Measurements from ENCODE around the gene TPCN1. TPM values are rescaled to one million over a fixed set of nuclear protein-coding genes. Genes with fewer than 3 reads are reported as not detected.

Gene TPCN1
- total RNA-seq, 1 experiment from 2014 or later: 32.7 TPM

DNA sequence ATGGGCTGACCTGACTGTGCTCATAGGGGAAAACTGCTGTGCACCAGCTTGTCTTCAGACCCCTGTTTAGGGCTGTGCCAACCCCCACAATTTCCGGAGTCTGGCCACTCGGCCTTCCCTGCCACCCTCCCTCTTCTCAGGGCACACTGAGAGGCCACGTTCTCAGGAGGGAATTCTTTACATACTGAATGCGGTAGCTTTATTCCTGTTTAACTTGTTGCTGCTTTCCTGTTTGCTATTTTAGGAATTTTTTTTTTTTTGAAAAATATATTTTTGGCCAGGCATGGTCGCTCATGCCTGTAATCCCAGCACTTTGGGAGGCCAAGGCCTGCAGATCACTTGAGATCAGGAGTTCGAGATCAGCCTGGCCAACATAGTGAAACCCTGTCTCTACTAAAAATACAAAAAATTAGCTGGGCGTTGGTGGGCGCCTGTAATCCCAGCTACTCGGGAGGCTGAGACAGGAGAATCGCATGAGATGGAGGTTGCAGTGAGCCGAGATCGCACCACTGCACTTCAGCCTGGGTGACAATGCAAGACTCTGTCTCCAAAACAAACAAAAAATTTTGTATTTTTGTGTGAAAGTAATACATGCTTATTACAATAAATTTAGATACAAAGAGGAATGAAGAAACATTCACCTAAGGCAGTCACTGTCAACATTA lies 39.5 kb downstream of the TPCN1 start:
- no peak for DNase-seq (ENCODE audit: low spot score)
- Mint-ChIP-seq H3K9me3 (peaks cover 3% of the 10 kb centered on the region; the same call in 1 of the 2 replicates), H3K27me3 (ENCODE audit: low read depth) (no peaks in the 10 kb centered on the region), H3K4me3 (no peak overlapping the region), H3K4me1 (peaks cover 21% of the 10 kb centered on the region), H3K27ac (no peak overlapping the region), H3K36me3 (peaks cover 2% of the 10 kb centered on the region; the same call in 1 of the 2 replicates)
- ChIA-PET POLR2A (interaction anchor here (0.7 kb wide), 1 partner anchor 702 kb away, joined by 3 read pairs; no protein-coding TSS in a partner anchor), CTCF (interaction anchor here (0.6 to 1.1 kb wide), 4 partner anchors 63 to 165 kb away, joined by 3 to 4 read pairs (median 3); partner anchors contain the start of gene PLBD2)
- no peak for ATAC-seq
- TF ChIP-seq IRF1 (CRISPR knock-in tag; IDR thresholded peaks at IDR 0.05): no peak
- TF ChIP-seq, protein P1, sequence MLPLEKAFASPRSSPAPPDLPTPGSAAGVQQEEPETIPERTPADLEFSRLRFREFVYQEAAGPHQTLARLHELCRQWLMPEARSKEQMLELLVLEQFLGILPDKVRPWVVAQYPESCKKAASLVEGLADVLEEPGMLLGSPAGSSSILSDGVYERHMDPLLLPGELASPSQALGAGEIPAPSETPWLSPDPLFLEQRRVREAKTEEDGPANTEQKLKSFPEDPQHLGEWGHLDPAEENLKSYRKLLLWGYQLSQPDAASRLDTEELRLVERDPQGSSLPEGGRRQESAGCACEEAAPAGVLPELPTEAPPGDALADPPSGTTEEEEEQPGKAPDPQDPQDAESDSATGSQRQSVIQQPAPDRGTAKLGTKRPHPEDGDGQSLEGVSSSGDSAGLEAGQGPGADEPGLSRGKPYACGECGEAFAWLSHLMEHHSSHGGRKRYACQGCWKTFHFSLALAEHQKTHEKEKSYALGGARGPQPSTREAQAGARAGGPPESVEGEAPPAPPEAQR (CRISPR knock-in tag; IDR thresholded peaks at IDR 0.05): no peak
- no peak for TF ChIP-seq ZNF138 (CRISPR knock-in tag; conservative IDR thresholded peaks at IDR 0.05)
- TF ChIP-seq GABPB1 (CRISPR knock-in tag; IDR thresholded peaks at IDR 0.05): no peak
- TF ChIP-seq ZBTB21 (CRISPR knock-in tag; IDR thresholded peaks at IDR 0.05; ENCODE audit: borderline replicate concordance): no peak
- TF ChIP-seq SOX15 (CRISPR knock-in tag; IDR thresholded peaks at IDR 0.05): no peak
- TF ChIP-seq ZNF416 (CRISPR knock-in tag; IDR thresholded peaks at IDR 0.05): no peak
- TF ChIP-seq, protein P2, sequence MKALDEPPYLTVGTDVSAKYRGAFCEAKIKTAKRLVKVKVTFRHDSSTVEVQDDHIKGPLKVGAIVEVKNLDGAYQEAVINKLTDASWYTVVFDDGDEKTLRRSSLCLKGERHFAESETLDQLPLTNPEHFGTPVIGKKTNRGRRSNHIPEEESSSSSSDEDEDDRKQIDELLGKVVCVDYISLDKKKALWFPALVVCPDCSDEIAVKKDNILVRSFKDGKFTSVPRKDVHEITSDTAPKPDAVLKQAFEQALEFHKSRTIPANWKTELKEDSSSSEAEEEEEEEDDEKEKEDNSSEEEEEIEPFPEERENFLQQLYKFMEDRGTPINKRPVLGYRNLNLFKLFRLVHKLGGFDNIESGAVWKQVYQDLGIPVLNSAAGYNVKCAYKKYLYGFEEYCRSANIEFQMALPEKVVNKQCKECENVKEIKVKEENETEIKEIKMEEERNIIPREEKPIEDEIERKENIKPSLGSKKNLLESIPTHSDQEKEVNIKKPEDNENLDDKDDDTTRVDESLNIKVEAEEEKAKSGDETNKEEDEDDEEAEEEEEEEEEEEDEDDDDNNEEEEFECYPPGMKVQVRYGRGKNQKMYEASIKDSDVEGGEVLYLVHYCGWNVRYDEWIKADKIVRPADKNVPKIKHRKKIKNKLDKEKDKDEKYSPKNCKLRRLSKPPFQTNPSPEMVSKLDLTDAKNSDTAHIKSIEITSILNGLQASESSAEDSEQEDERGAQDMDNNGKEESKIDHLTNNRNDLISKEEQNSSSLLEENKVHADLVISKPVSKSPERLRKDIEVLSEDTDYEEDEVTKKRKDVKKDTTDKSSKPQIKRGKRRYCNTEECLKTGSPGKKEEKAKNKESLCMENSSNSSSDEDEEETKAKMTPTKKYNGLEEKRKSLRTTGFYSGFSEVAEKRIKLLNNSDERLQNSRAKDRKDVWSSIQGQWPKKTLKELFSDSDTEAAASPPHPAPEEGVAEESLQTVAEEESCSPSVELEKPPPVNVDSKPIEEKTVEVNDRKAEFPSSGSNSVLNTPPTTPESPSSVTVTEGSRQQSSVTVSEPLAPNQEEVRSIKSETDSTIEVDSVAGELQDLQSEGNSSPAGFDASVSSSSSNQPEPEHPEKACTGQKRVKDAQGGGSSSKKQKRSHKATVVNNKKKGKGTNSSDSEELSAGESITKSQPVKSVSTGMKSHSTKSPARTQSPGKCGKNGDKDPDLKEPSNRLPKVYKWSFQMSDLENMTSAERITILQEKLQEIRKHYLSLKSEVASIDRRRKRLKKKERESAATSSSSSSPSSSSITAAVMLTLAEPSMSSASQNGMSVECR (CRISPR knock-in tag; IDR thresholded peaks at IDR 0.05; ENCODE audit: borderline replicate concordance): no peak

- ChIA-PET CTCF (interaction anchor here (1.0 kb wide), 1 partner anchor 64 kb away, joined by 4 read pairs; no protein-coding TSS in a partner anchor), POLR2A (no interaction called here)
- Mint-ChIP-seq H3K4me3 (no peak overlapping the region), H3K36me3 (peaks cover 5% of the 10 kb centered on the region; the same call in 1 of the 2 replicates), H3K9me3 (peaks cover 3% of the 10 kb centered on the region; the same call in 1 of the 2 replicates), H3K27me3 (ENCODE audit: low read depth) (no peaks in the 10 kb centered on the region), H3K27ac (no peak overlapping the region), H3K4me1 (peaks cover 21% of the 10 kb centered on the region)
- DNase-seq (ENCODE audit: low spot score) (no peak), ATAC-seq (no peak)
- TF ChIP-seq, protein P1 (CRISPR knock-in tag; IDR thresholded peaks at IDR 0.05): no peak
- TF ChIP-seq NR2C2 (CRISPR knock-in tag; IDR thresholded peaks at IDR 0.05) (no peak), STAT6 (CRISPR knock-in tag; conservative IDR thresholded peaks at IDR 0.05; ENCODE audit: low read depth) (no peak), ZNF423 (CRISPR knock-in tag; IDR thresholded peaks at IDR 0.05) (no peak), RORB (CRISPR knock-in tag; IDR thresholded peaks at IDR 0.05) (no peak), E2F1 (CRISPR knock-in tag; IDR thresholded peaks at IDR 0.05) (no peak)
- TF ChIP-seq, protein P3, sequence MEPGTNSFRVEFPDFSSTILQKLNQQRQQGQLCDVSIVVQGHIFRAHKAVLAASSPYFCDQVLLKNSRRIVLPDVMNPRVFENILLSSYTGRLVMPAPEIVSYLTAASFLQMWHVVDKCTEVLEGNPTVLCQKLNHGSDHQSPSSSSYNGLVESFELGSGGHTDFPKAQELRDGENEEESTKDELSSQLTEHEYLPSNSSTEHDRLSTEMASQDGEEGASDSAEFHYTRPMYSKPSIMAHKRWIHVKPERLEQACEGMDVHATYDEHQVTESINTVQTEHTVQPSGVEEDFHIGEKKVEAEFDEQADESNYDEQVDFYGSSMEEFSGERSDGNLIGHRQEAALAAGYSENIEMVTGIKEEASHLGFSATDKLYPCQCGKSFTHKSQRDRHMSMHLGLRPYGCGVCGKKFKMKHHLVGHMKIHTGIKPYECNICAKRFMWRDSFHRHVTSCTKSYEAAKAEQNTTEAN (CRISPR knock-in tag; IDR thresholded peaks at IDR 0.05): no peak
- TF ChIP-seq, protein P4, sequence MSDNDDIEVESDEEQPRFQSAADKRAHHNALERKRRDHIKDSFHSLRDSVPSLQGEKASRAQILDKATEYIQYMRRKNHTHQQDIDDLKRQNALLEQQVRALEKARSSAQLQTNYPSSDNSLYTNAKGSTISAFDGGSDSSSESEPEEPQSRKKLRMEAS (CRISPR knock-in tag; IDR thresholded peaks at IDR 0.05): no peak
Measured at GRCh38 chr12:113261847-113262470, 40.7 kb downstream of the TPCN1 start.
